Measurements from ENCODE around the gene ELF5.

DNA sequence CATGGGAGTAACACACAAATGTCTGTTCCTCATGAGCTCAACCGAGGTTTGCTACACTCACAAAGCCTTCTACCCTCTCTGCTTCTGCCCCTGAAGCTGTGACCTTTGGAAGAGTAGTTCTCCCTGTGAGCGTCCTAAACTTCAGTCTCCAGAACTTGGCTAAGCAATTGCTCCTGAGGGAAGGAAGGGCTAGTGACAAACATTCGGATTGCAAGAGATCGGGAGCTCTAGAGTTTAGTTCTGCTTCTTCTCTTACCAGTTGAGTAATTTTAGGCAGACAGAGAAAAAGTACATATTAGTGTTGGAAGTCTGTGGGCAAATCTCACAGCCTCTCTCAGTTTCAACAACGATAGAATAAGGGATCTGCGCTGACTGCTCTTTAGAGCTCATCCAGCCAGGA, 27.3 kb upstream of the ELF5 start:
- TF ChIP-seq, protein P1, sequence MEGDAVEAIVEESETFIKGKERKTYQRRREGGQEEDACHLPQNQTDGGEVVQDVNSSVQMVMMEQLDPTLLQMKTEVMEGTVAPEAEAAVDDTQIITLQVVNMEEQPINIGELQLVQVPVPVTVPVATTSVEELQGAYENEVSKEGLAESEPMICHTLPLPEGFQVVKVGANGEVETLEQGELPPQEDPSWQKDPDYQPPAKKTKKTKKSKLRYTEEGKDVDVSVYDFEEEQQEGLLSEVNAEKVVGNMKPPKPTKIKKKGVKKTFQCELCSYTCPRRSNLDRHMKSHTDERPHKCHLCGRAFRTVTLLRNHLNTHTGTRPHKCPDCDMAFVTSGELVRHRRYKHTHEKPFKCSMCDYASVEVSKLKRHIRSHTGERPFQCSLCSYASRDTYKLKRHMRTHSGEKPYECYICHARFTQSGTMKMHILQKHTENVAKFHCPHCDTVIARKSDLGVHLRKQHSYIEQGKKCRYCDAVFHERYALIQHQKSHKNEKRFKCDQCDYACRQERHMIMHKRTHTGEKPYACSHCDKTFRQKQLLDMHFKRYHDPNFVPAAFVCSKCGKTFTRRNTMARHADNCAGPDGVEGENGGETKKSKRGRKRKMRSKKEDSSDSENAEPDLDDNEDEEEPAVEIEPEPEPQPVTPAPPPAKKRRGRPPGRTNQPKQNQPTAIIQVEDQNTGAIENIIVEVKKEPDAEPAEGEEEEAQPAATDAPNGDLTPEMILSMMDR (tag by site-specific recombination; IDR thresholded peaks at IDR 0.05), result no peak
- TF ChIP-seq, protein P2, sequence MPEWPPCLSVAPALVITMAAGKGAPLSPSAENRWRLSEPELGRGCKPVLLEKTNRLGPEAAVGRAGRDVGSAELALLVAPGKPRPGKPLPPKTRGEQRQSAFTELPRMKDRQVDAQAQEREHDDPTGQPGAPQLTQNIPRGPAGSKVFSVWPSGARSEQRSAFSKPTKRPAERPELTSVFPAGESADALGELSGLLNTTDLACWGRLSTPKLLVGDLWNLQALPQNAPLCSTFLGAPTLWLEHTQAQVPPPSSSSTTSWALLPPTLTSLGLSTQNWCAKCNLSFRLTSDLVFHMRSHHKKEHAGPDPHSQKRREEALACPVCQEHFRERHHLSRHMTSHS (tag by site-specific recombination; IDR thresholded peaks at IDR 0.05), result no peak
- TF ChIP-seq, protein P3, sequence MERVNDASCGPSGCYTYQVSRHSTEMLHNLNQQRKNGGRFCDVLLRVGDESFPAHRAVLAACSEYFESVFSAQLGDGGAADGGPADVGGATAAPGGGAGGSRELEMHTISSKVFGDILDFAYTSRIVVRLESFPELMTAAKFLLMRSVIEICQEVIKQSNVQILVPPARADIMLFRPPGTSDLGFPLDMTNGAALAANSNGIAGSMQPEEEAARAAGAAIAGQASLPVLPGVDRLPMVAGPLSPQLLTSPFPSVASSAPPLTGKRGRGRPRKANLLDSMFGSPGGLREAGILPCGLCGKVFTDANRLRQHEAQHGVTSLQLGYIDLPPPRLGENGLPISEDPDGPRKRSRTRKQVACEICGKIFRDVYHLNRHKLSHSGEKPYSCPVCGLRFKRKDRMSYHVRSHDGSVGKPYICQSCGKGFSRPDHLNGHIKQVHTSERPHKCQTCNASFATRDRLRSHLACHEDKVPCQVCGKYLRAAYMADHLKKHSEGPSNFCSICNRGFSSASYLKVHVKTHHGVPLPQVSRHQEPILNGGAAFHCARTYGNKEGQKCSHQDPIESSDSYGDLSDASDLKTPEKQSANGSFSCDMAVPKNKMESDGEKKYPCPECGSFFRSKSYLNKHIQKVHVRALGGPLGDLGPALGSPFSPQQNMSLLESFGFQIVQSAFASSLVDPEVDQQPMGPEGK (tag by site-specific recombination; IDR thresholded peaks at IDR 0.05), result no peak
- no peak for TF ChIP-seq ZNF76 (tag by site-specific recombination; IDR thresholded peaks at IDR 0.05; ENCODE audit: borderline replicate concordance, low read depth)
